Measurements from ENCODE around the gene APBB1IP.

The APBB1IP gene

DNA sequence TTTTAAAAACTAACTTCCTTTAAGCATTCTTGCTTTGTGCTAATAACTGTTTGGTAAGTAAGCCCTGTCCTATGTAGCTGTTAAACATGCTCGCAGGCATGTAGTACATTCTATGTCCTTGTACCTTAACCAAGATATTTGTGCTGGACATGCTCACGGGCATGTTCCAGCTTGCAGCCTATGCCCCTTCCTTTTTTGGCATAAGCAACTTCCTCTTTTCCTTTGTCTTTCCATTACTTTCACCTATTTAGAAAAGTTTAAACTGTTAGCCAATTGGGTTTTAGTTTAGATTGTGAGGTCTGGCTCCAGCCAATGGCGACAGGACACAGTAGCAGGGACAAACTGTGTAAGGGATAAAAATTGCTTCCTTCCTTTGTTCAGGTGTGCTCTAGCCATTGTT is 14.4 kb upstream of the APBB1IP start:
- H3K18ac ChIP-seq (ENCODE audit: low read length) = no peak overlapping the region
- H3K4ac ChIP-seq (ENCODE audit: low read length) = no peak overlapping the region
- H3K4me1 ChIP-seq (ENCODE audit: control insufficient read depth in 2 of 2, insufficient read depth in 1 of 2, low read depth in 1 of 2, low read length in 2 of 2) = no peaks in the 10 kb centered on the region
- H2BK5ac ChIP-seq (ENCODE audit: low read length) = no peak overlapping the region
- H2AFZ ChIP-seq (ENCODE audit: low read length) = no peak overlapping the region
- no peak for DNase-seq (ENCODE audit: low spot score)
- no peak overlapping the region for H2BK15ac ChIP-seq (ENCODE audit: low read length)
- H2AK5ac ChIP-seq (ENCODE audit: low read depth, low read length) = no peak overlapping the region
- no peak overlapping the region for H3K23ac ChIP-seq (ENCODE audit: low read depth, low read length, poor library complexity)
- no peaks in the 10 kb centered on the region for H3K27me3 ChIP-seq (ENCODE audit: control insufficient read depth in 3 of 3, insufficient read depth in 3 of 3, low read depth in 1 of 3, low read length in 3 of 3)
- no CpG with 5 or more reads among the region's 3 CpGs for WGBS, 2 donors (ENCODE audit: extremely low coverage in 2 of 2, insufficient read length in 2 of 2, insufficient replicate concordance in 1 of 2)
- H2BK120ac ChIP-seq (ENCODE audit: low read depth, low read length) = no peak overlapping the region
- H3K79me1 ChIP-seq (ENCODE audit: low read depth, low read length) = no peaks in the 10 kb centered on the region
- no peaks in the 10 kb centered on the region for H3K36me3 ChIP-seq (replicated peaks in 1 of 2; ENCODE audit: control insufficient read depth in 2 of 2, insufficient read depth in 2 of 2, low read length in 2 of 2)
- no peak overlapping the region for H3K4me3 ChIP-seq (ENCODE audit: low read length in 2 of 2)
- H2BK12ac ChIP-seq (ENCODE audit: low read length) = no peak overlapping the region
- no peak overlapping the region for H3K9ac ChIP-seq (ENCODE audit: low read depth, low read length, poor library complexity)
- H3K4me2 ChIP-seq (ENCODE audit: insufficient read depth, low read length, poor library complexity, severe bottlenecking) = no peak overlapping the region
- H3K14ac ChIP-seq (ENCODE audit: low read length) = no peak overlapping the region
- no peak overlapping the region for H3K27ac ChIP-seq (replicated peaks; ENCODE audit: low read length)
- H4K91ac ChIP-seq (ENCODE audit: low read depth, low read length, poor library complexity) = no peak overlapping the region
- H4K8ac ChIP-seq (ENCODE audit: low read depth, low read length) = no peak overlapping the region
- H3K9me3 ChIP-seq (replicated peaks in 1 of 2; ENCODE audit: control insufficient read depth in 2 of 2, insufficient read depth in 1 of 2, low read depth in 1 of 2, low read length in 2 of 2) = no peaks in the 10 kb centered on the region

DNA sequence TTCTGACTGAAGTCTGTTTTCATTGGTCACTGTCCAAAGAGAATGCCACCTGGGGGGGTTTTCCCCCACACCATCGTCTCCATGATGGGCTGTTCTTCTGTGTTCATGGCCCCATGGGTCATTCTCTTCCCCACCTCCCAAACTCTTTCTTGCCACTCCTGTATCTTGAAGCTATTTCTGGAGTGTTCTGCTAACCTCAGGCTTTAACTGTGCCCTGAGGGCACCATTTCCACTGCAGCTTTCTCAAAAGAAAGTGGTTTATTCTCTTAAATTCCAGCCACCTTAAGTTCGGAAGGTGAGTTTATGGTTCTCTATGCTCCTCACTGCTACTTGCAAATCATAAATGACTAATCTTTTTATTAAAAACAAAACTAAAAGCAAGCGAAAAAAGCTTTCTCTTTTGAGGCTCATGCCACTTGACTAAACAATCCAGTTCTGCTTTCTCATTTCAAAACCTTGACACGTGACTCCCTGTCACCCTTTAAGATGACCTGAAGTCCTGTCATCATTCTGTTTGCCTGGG is 7.4 kb upstream of the APBB1IP start:
- Histone ChIP-seq H3K4me3 (ENCODE audit: low read length in 2 of 2) (no peak overlapping the region), H3K9me3 (replicated peaks in 1 of 2; ENCODE audit: control insufficient read depth in 2 of 2, insufficient read depth in 1 of 2, low read depth in 1 of 2, low read length in 2 of 2) (no peaks in the 10 kb centered on the region), H3K4ac (ENCODE audit: low read length) (no peak overlapping the region), H2BK5ac (ENCODE audit: low read length) (no peak overlapping the region), H2AK5ac (ENCODE audit: low read depth, low read length) (no peak overlapping the region), H4K91ac (ENCODE audit: low read depth, low read length, poor library complexity) (no peak overlapping the region), H4K8ac (ENCODE audit: low read depth, low read length) (no peak overlapping the region), H3K23ac (ENCODE audit: low read depth, low read length, poor library complexity) (no peak overlapping the region), H3K4me2 (ENCODE audit: insufficient read depth, low read length, poor library complexity, severe bottlenecking) (no peak overlapping the region), H3K27me3 (ENCODE audit: control insufficient read depth in 3 of 3, insufficient read depth in 3 of 3, low read depth in 1 of 3, low read length in 3 of 3) (no peaks in the 10 kb centered on the region), H2BK12ac (ENCODE audit: low read length) (no peak overlapping the region), H3K14ac (ENCODE audit: low read length) (no peak overlapping the region), H3K27ac (replicated peaks; ENCODE audit: low read length) (no peak overlapping the region), H3K36me3 (replicated peaks in 1 of 2; ENCODE audit: control insufficient read depth in 2 of 2, insufficient read depth in 2 of 2, low read length in 2 of 2) (no peaks in the 10 kb centered on the region), H3K79me1 (ENCODE audit: low read depth, low read length) (no peaks in the 10 kb centered on the region), H3K4me1 (ENCODE audit: control insufficient read depth in 2 of 2, insufficient read depth in 1 of 2, low read depth in 1 of 2, low read length in 2 of 2) (no peaks in the 10 kb centered on the region), H2AFZ (ENCODE audit: low read length) (no peak overlapping the region), H2BK120ac (ENCODE audit: low read depth, low read length) (no peak overlapping the region), H3K18ac (ENCODE audit: low read length) (no peak overlapping the region), H3K9ac (ENCODE audit: low read depth, low read length, poor library complexity) (no peak overlapping the region), H2BK15ac (ENCODE audit: low read length) (no peak overlapping the region)
- no peak for DNase-seq (ENCODE audit: low spot score)
- WGBS, 2 donors (ENCODE audit: extremely low coverage in 2 of 2, insufficient read length in 2 of 2, insufficient replicate concordance in 1 of 2) = no CpG with 5 or more reads among the region's 4 CpGs

DNA sequence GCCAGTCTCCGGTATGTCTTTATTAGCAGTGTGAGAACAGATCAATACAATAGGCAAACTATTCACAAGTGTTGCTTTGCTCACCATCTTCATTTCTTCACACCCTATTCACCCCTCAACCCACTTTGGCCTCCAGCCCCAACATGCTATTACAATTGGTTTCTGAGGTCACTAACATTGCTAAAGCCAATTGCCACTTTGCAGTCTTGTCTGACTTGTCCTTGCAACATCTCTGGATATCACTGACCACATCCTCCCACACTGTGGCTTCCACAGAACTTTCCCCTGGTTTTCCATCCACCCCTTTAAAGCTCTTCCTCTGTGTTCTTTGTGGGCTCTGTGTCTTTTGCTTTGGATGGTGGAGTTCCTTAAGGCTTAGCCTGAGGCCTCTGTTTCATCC is 5.2 kb upstream of the APBB1IP start:
- WGBS, 2 donors (ENCODE audit: extremely low coverage in 2 of 2, insufficient read length in 2 of 2, insufficient replicate concordance in 1 of 2) = no CpG with 5 or more reads among the region's 1 CpG
- no peaks in the 10 kb centered on the region for H3K79me1 ChIP-seq (ENCODE audit: low read depth, low read length)
- H2BK15ac ChIP-seq (ENCODE audit: low read length) = no peak overlapping the region

DNA sequence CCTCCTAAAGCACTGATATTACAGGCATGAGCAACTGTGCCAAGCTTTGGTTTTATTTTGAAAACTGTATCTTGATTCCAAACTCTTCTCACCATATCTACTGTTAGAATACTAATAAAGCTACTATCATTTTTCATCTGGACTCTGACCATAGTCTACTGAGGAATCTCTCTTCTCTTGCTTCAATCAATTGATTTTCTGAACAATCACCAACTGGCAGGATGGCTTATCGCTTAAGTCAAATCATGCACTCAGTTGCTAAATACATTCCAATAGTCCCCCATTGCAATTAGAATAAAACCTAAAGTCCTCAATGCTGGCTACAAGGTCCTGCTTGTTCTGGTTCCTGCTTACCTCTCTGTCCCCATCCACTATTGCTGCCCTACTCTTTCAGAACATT is 2.3 kb upstream of the APBB1IP start:
- Histone ChIP-seq H3K36me3 (replicated peaks in 1 of 2; ENCODE audit: control insufficient read depth in 2 of 2, insufficient read depth in 2 of 2, low read length in 2 of 2) (no peaks in the 10 kb centered on the region), H3K4me2 (ENCODE audit: insufficient read depth, low read length, poor library complexity, severe bottlenecking) (no peak overlapping the region), H3K79me1 (ENCODE audit: low read depth, low read length) (no peaks in the 10 kb centered on the region), H2BK5ac (ENCODE audit: low read length) (no peak overlapping the region), H3K4ac (ENCODE audit: low read length) (no peak overlapping the region), H2AFZ (ENCODE audit: low read length) (no peak overlapping the region), H2BK12ac (ENCODE audit: low read length) (no peak overlapping the region), H2BK120ac (ENCODE audit: low read depth, low read length) (no peak overlapping the region), H3K4me1 (ENCODE audit: control insufficient read depth in 2 of 2, insufficient read depth in 1 of 2, low read depth in 1 of 2, low read length in 2 of 2) (peaks cover 0 to 2% of the 10 kb centered on the region in 2 donors), H3K14ac (ENCODE audit: low read length) (no peak overlapping the region), H2BK15ac (ENCODE audit: low read length) (no peak overlapping the region), H3K9me3 (replicated peaks in 1 of 2; ENCODE audit: control insufficient read depth in 2 of 2, insufficient read depth in 1 of 2, low read depth in 1 of 2, low read length in 2 of 2) (no peaks in the 10 kb centered on the region), H3K23ac (ENCODE audit: low read depth, low read length, poor library complexity) (no peak overlapping the region), H3K9ac (ENCODE audit: low read depth, low read length, poor library complexity) (no peak overlapping the region), H3K4me3 (ENCODE audit: low read length in 2 of 2) (no peak overlapping the region), H4K91ac (ENCODE audit: low read depth, low read length, poor library complexity) (no peak overlapping the region), H3K27ac (replicated peaks; ENCODE audit: low read length) (no peak overlapping the region), H3K18ac (ENCODE audit: low read length) (no peak overlapping the region), H3K27me3 (ENCODE audit: control insufficient read depth in 3 of 3, insufficient read depth in 3 of 3, low read depth in 1 of 3, low read length in 3 of 3) (peaks cover 5 to 36% (median 22%) of the 10 kb centered on the region in 3 experiments), H2AK5ac (ENCODE audit: low read depth, low read length) (no peak overlapping the region), H4K8ac (ENCODE audit: low read depth, low read length) (no peak overlapping the region)
- no peak for DNase-seq (ENCODE audit: low spot score)
- no CpG with 5 or more reads among the region's 1 CpG for WGBS, 2 donors (ENCODE audit: extremely low coverage in 2 of 2, insufficient read length in 2 of 2, insufficient replicate concordance in 1 of 2)

More for the DNA sequence above, 5.2 kb upstream of the APBB1IP start:
- H2AFZ ChIP-seq (ENCODE audit: low read length) = no peak overlapping the region
- no peak overlapping the region for H2BK5ac ChIP-seq (ENCODE audit: low read length)
- H3K9ac ChIP-seq (ENCODE audit: low read depth, low read length, poor library complexity) = no peak overlapping the region
- H3K18ac ChIP-seq (ENCODE audit: low read length) = no peak overlapping the region
- peaks cover 0 to 1% of the 10 kb centered on the region in 2 donors for H3K4me1 ChIP-seq (ENCODE audit: control insufficient read depth in 2 of 2, insufficient read depth in 1 of 2, low read depth in 1 of 2, low read length in 2 of 2)
- H3K4ac ChIP-seq (ENCODE audit: low read length) = no peak overlapping the region
- H2BK120ac ChIP-seq (ENCODE audit: low read depth, low read length) = no peak overlapping the region
- no peak overlapping the region for H3K23ac ChIP-seq (ENCODE audit: low read depth, low read length, poor library complexity)
- H3K14ac ChIP-seq (ENCODE audit: low read length) = no peak overlapping the region
- H4K8ac ChIP-seq (ENCODE audit: low read depth, low read length) = no peak overlapping the region
- H3K4me3 ChIP-seq (ENCODE audit: low read length in 2 of 2) = no peak overlapping the region
- H3K27me3 ChIP-seq (ENCODE audit: control insufficient read depth in 3 of 3, insufficient read depth in 3 of 3, low read depth in 1 of 3, low read length in 3 of 3) = peaks cover 0 to 15% (median 5%) of the 10 kb centered on the region in 3 experiments
- no peak overlapping the region for H4K91ac ChIP-seq (ENCODE audit: low read depth, low read length, poor library complexity)
- no peaks in the 10 kb centered on the region for H3K36me3 ChIP-seq (replicated peaks in 1 of 2; ENCODE audit: control insufficient read depth in 2 of 2, insufficient read depth in 2 of 2, low read length in 2 of 2)
- no peak overlapping the region for H3K4me2 ChIP-seq (ENCODE audit: insufficient read depth, low read length, poor library complexity, severe bottlenecking)
- H2BK12ac ChIP-seq (ENCODE audit: low read length) = no peak overlapping the region
- H3K9me3 ChIP-seq (replicated peaks in 1 of 2; ENCODE audit: control insufficient read depth in 2 of 2, insufficient read depth in 1 of 2, low read depth in 1 of 2, low read length in 2 of 2) = no peaks in the 10 kb centered on the region
- DNase-seq (ENCODE audit: low spot score) = no peak
- no peak overlapping the region for H3K27ac ChIP-seq (replicated peaks; ENCODE audit: low read length)
- no peak overlapping the region for H2AK5ac ChIP-seq (ENCODE audit: low read depth, low read length)
